HepG2 (cell line): Measurements from ENCODE around the gene FBXL7. TPM values are rescaled to one million over a fixed set of nuclear protein-coding genes. Genes with fewer than 3 reads are reported as not detected.

Experiments
- ATAC-seq: fragments of 200-7000 bp; cut with Tn5 transposase; 3 replicates; pipeline ENCODE4 v1.9.1; 2020; ENCODE audit warnings: mild to moderate bottlenecking, moderate library complexity
- BruUV-seq: library from RNA; stranded (reverse); fragments of 400-500 nt; replicated peaks from 2 replicates; lab custom pipeline; 2021; lab: Mats Ljungman, UMichigan
- CTCF ChIA-PET: fragments of 300-600 bp; formaldehyde crosslinking; extraction: SDS; loops from one replicate; lab custom pipeline; 2021; ENCODE audit warnings: low total read pairs, inconsistent platforms, low intra/inter-chr PET ratio; lab: Yijun Ruan, JAX
- POLR2A ChIA-PET: fragments of 350-600 bp; sonication (Branson Sonifier 250); formaldehyde crosslinking; loops from one replicate; lab custom pipeline; 2020; ENCODE audit warnings: antibody characterized with exemption, inconsistent platforms; lab: Yijun Ruan, JAX
- DNase-seq: peaks from one replicate; pipeline ENCODE4 v3.0.0-alpha.2; 2015; ENCODE audit warnings: low spot score
- FAIRE-seq: peaks from 3 replicates; lab custom pipeline; 2011; peaks lifted over from hg19 to GRCh38; lab: Jason Lieb, UNC
- H2AFZ ChIP-seq: one replicate; pipeline ENCODE4 v1.6.1; 2011; ENCODE audit warnings: low read length, inconsistent platforms
- H3K27ac ChIP-seq: fragments of 300-600 bp; 3 replicates; pipeline ENCODE4 v1.8.0; 2011; ENCODE audit warnings: mixed run types, mild to moderate bottlenecking, mixed read lengths, low read length, inconsistent platforms; ENCODE audit not compliant: insufficient read depth; ENCODE audit errors: extremely low read length
- H3K27me3 ChIP-seq, 2 experiments: fragments of 200-600 bp in 1 of 2; 2 replicates in 1 of 2; 3 replicates in 1 of 2; pipeline versions ENCODE4 v1.6.0 to v1.8.0; 2011; ENCODE audit warnings: low read length in 2 of 2, mild to moderate bottlenecking in 2 of 2, moderate library complexity in 2 of 2, inconsistent platforms in 1 of 2; ENCODE audit not compliant: insufficient read depth in 2 of 2, control insufficient read depth in 1 of 2
- H3K36me3 ChIP-seq, 2 experiments: fragments of 200-600 bp in 1 of 2; replicated peaks in 1 of 2; 2 replicates in 1 of 2; 3 replicates in 1 of 2; pipeline versions ENCODE4 v1.5.1 to v1.8.0; 2011; ENCODE audit warnings: low read length in 2 of 2, inconsistent platforms in 1 of 2; ENCODE audit not compliant: insufficient read depth in 2 of 2, control insufficient read depth in 1 of 2
- H3K4me1 ChIP-seq: 2 replicates; pipeline ENCODE4 v1.5.1; 2012; ENCODE audit warnings: low read length, inconsistent platforms; ENCODE audit not compliant: insufficient read depth
- H3K4me2 ChIP-seq: 2 replicates; pipeline ENCODE4 v1.6.0; 2011; ENCODE audit warnings: low read depth, low read length, inconsistent platforms
- H3K4me3 ChIP-seq, 3 experiments: fragments of 200-600 bp in 1 of 3; sonication (generic), shearing (Covaris generic) in 1 of 3; replicated peaks in 1 of 3; 2 replicates each; pipeline ENCODE4 v1.5.1; 2011 to 2016; ENCODE audit warnings: low read length in 3 of 3, inconsistent platforms in 2 of 3, low read depth in 2 of 3, mild to moderate bottlenecking in 2 of 3, control low read depth in 1 of 3, mixed read lengths in 1 of 3; ENCODE audit not compliant: insufficient read depth in 1 of 3
- H3K79me2 ChIP-seq: one replicate; pipeline ENCODE4 v1.6.1; 2011; ENCODE audit warnings: low read length, inconsistent platforms; ENCODE audit not compliant: insufficient read depth
- H3K9ac ChIP-seq: 2 replicates; pipeline ENCODE4 v1.6.0; 2011; ENCODE audit warnings: mild to moderate bottlenecking, low read depth, low read length, inconsistent platforms; ENCODE audit not compliant: insufficient read depth
- H3K9me3 ChIP-seq: 2 replicates; pipeline ENCODE4 v1.5.1; 2012; ENCODE audit warnings: mild to moderate bottlenecking, low read length
- H4K20me1 ChIP-seq: 2 replicates; pipeline ENCODE4 v1.6.0; 2011; ENCODE audit warnings: inconsistent platforms, mild to moderate bottlenecking, low read length, moderate library complexity; ENCODE audit not compliant: insufficient read depth
- FOXA3 ChIP-seq: IDR thresholded peaks from 2 replicates; pipeline ENCODE4 v1.6.1; 2016; ENCODE audit warnings: missing genetic modification reagents, missing compliant biosample characterization
- IKZF1 ChIP-seq: fragments of 450-650 bp; IDR thresholded peaks from 2 replicates; pipeline ENCODE4 v1.7.1; 2016
- MEIS1 ChIP-seq: sonication (generic); formaldehyde crosslinking; IDR thresholded peaks from 2 replicates; pipeline ENCODE4 v1.9.0; 2021; ENCODE audit warnings: mild to moderate bottlenecking, missing genetic modification reagents, moderate library complexity, borderline replicate concordance
- ZNF777 ChIP-seq: sonication (generic); formaldehyde crosslinking; IDR thresholded peaks from 2 replicates; pipeline ENCODE4 v1.4.0; 2020; ENCODE audit warnings: missing genetic modification reagents
- ZNF800 ChIP-seq: sonication (generic); formaldehyde crosslinking; IDR thresholded peaks from 2 replicates; pipeline ENCODE4 v1.4.0; 2020; ENCODE audit warnings: missing genetic modification reagents
- WGBS: methylation state at CpG from one replicate; pipeline ENCODE4 v1.1.6; 2017; ENCODE audit warnings: low lambda C conversion rate; 5-methylcytosine and 5-hydroxymethylcytosine counted together
- in situ Hi-C: cut with HindIII; loops from 2 replicates; pipeline ENCODE4 v1.10.0; 2017; ENCODE audit warnings: low pct_unique_long_range_greater_than_20kb; ENCODE audit not compliant: extremely low pct_ligation_motif_present
- intact Hi-C: fragments of 100-400 bp; cut with micrococcal nuclease; formaldehyde crosslinking; loops from one replicate; pipeline ENCODE4 v1.10.0; 2022; ENCODE audit not compliant: unreplicated experiment
- polyA plus RNA-seq, 8 experiments: library from polyadenylated mRNA; depleted of rRNA in 3 of 8; stranded (reverse) in 7 of 8; unstranded in 1 of 8; fragments of >200 nt; fragmentation: Illumina TruSeq in 4 of 8; extraction: Trizol in 4 of 8; gene quantifications; 2 replicates each; pipeline versions ENCODE4 v1.2.1 to v1.2.3, GENCODE V29; 2011 to 2016; ENCODE audit warnings: low read depth in 4 of 8, missing spikeins in 1 of 8, mixed read lengths in 1 of 8; ENCODE audit not compliant: insufficient read depth in 1 of 8
- total RNA-seq, 5 experiments: library from RNA; depleted of rRNA; stranded (reverse); fragments of >200 nt; fragmentation: Illumina TruSeq; extraction: Trizol; gene quantifications; 2 replicates each; pipeline ENCODE4 v1.2.3, GENCODE V29; 2016; ENCODE audit warnings: low read depth in 1 of 5
- TF ChIP-seq, protein P1 (sequence below): sonication (generic); formaldehyde crosslinking; IDR thresholded peaks from 2 replicates; pipeline ENCODE4 v1.5.0; 2020; ENCODE audit warnings: missing genetic modification reagents

Gene FBXL7
- total and polyA plus RNA-seq, 2 of the 13 experiments (the other 11 are each of a cell fraction or from before 2014, with no cell fraction given): 0.07 TPM; not detected in 1

- DNase-seq: no peak
- ChIA-PET CTCF (no interaction called here), POLR2A (no interaction called here)
- BruUV-seq: no TSS peak
- Histone ChIP-seq H3K4me1 (no peaks in the 10 kb centered on the region), H3K4me2 (no peak overlapping the region), H3K27ac (no peak overlapping the region), H3K9ac (no peak overlapping the region), H3K79me2 (no peaks in the 10 kb centered on the region), H3K4me3 (peak overlapping the region in 2 of 3 experiments; percentile 38 to 57; a peak in 3 of 6 replicates), H3K36me3 (no peaks in the 10 kb centered on the region), H3K9me3 (no peaks in the 10 kb centered on the region), H4K20me1 (no peaks in the 10 kb centered on the region), H3K27me3 (peaks cover 0 to 28% of the 10 kb centered on the region in 2 experiments; a peak in 2 of 5 replicates), H2AFZ (no peak overlapping the region)
- in situ Hi-C loops: no loop called here
- TF ChIP-seq, protein P1, sequence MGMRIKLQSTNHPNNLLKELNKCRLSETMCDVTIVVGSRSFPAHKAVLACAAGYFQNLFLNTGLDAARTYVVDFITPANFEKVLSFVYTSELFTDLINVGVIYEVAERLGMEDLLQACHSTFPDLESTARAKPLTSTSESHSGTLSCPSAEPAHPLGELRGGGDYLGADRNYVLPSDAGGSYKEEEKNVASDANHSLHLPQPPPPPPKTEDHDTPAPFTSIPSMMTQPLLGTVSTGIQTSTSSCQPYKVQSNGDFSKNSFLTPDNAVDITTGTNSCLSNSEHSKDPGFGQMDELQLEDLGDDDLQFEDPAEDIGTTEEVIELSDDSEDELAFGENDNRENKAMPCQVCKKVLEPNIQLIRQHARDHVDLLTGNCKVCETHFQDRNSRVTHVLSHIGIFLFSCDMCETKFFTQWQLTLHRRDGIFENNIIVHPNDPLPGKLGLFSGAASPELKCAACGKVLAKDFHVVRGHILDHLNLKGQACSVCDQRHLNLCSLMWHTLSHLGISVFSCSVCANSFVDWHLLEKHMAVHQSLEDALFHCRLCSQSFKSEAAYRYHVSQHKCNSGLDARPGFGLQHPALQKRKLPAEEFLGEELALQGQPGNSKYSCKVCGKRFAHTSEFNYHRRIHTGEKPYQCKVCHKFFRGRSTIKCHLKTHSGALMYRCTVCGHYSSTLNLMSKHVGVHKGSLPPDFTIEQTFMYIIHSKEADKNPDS (CRISPR knock-in tag): no peak
- TF ChIP-seq ZNF800 (CRISPR knock-in tag): 0 out of 2 replicates have a peak, but pooled peaks have one; percentile 26
- 0 out of 2 replicates have a peak, but pooled peaks have one; percentile 31 for TF ChIP-seq ZNF777 (CRISPR knock-in tag)
- no peak for TF ChIP-seq IKZF1
- no peak for TF ChIP-seq FOXA3 (CRISPR knock-in tag)
- TF ChIP-seq MEIS1 (CRISPR knock-in tag): no peak
- no peak for FAIRE-seq
- peak; percentile 74 for ATAC-seq
- intact Hi-C loops: no loop called here
- 0% methylated on average over 3 of the region's 61 CpGs for WGBS
These were observed 483 bp downstream of the FBXL7 start for GRCh38 chr5:15500325-15501001.
